DMS53 treated with DMSO at 0.1 percent for 48 hours (cell line): Measurements from ENCODE around the gene NBPF14.
"Not testable (repeated sequence)": the region's sequence is repeated elsewhere in the genome, so short reads cannot be mapped to it uniquely, and the experiment has no call there.

Source experiments
- DNase-seq: peaks from one replicate; lab custom pipeline; 2025; ENCODE audit not compliant: unreplicated experiment; lab: John Stamatoyannopoulos, UW

NBPF14 gene

GRCh38 chr1:148595911-148596310 lies at the start of gene NBPF14:
TSS of gene NBPF14 (minus strand) at chr1:148596011. CDS start at chr1:148595717, 294 bp downstream.
- DNase-seq = not testable (repeated sequence)

- DNase-seq = not testable (repeated sequence)
Measured at GRCh38 chr1:148625451-148625850, 29.6 kb upstream of the NBPF14 start.

GRCh38 chr1:148618216-148618615 lies 22.4 kb upstream of the NBPF14 start:
- not testable (repeated sequence) for DNase-seq

- not testable (repeated sequence) for DNase-seq
Measured at GRCh38 chr1:148605266-148605665, 9.5 kb upstream of the NBPF14 start.

- not testable (repeated sequence) for DNase-seq
Measured at GRCh38 chr1:148595360-148595759, 451 bp downstream of the NBPF14 start.

- DNase-seq = not testable (repeated sequence)
Measured at GRCh38 chr1:148591098-148591497, 4.7 kb downstream of the NBPF14 start.

GRCh38 chr1:148532158-148532557 lies 63.7 kb downstream of the NBPF14 start:
- not testable (repeated sequence) for DNase-seq

GRCh38 chr1:148529101-148529567 lies 66.7 kb downstream of the NBPF14 start:
- DNase-seq = peak; percentile 56

- DNase-seq = not testable (repeated sequence)
Measured at GRCh38 chr1:148528591-148528990, 67.2 kb downstream of the NBPF14 start.

- DNase-seq = not testable (repeated sequence)
Measured at GRCh38 chr1:148526587-148526986, 69.2 kb downstream of the NBPF14 start.

- DNase-seq = not testable (repeated sequence)
Measured at GRCh38 chr1:148523205-148524144, 72.3 kb downstream of the NBPF14 start.

- peak; percentile 83 for DNase-seq
Measured at GRCh38 chr1:148522561-148523204, 73.1 kb downstream of the NBPF14 start.

- peak; percentile 60 for DNase-seq
Measured at GRCh38 chr1:148522072-148522471, 73.7 kb downstream of the NBPF14 start.

- DNase-seq = not testable (repeated sequence)
Measured at GRCh38 chr1:148514310-148514709, 81.5 kb downstream of the NBPF14 start.

- not testable (repeated sequence) for DNase-seq
Measured at GRCh38 chr1:148512571-148513184, 83.1 kb downstream of the NBPF14 start.

- not testable (repeated sequence) for DNase-seq
Measured at GRCh38 chr1:148493933-148494332, 101.9 kb downstream of the NBPF14 start.

- not testable (repeated sequence) for DNase-seq
Measured at GRCh38 chr1:148483029-148483428, 112.8 kb downstream of the NBPF14 start, which contains the start of gene PPIAL4G. TSS of gene PPIAL4G (minus strand) at chr1:148483302. CDS start at chr1:148483252, 50 bp downstream.
